ENCODE results near the gene UPF3A.
"Not testable (repeated sequence)": the region's sequence is repeated elsewhere in the genome, so short reads cannot be mapped to it uniquely, and the experiment has no call there.

Gene UPF3A

DNA sequence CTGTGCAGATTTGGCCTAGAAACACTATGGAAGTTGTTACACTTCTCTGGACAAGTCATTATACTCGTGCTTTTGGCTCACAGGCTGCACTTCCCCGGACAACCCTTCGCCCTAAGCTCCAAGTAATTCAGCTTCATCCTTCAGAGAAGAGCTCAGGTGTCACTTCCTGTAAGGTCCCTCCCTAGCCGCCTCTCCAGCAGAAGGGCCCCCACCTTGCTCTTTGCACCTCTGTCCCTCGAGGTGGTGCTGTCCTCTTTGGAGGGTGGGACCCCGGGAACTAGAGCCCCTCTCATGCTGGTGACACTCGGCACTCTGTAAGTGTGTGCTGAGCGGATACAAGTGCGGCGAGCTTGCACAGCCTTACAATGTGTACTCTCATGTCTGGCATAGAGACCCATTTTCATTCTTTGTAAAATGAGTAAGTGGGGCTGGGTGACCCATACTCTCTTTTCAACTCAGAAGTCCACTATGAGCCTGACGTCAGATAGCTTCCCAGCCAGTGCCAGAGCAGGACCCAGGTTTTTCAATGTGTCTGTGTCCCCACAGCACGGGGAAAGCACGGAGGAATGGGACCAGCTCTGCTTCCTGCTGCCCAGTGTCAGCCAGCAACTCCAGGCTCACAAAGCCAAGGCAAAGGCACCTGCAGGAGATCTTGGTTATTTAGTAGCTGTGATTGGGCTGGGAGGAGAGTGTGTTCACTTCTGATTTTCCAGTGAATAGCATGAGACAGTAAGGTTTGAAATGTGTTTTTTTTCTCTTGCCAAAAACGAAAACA lies 59.8 kb downstream of the UPF3A start:
- peaks cover 8% of the 10 kb centered on the region for H3K4me1 ChIP-seq (ENCODE audit: low read length)
- no peaks in the 10 kb centered on the region for H3K9me3 ChIP-seq (ENCODE audit: insufficient read depth, low read length)
- H3K79me2 ChIP-seq (ENCODE audit: low read length): no peaks in the 10 kb centered on the region
- no peak for TF ChIP-seq EZH2phosphoT487 (IDR thresholded peaks at IDR 0.05; ENCODE audit: low read depth)
- TF ChIP-seq, protein P1, sequence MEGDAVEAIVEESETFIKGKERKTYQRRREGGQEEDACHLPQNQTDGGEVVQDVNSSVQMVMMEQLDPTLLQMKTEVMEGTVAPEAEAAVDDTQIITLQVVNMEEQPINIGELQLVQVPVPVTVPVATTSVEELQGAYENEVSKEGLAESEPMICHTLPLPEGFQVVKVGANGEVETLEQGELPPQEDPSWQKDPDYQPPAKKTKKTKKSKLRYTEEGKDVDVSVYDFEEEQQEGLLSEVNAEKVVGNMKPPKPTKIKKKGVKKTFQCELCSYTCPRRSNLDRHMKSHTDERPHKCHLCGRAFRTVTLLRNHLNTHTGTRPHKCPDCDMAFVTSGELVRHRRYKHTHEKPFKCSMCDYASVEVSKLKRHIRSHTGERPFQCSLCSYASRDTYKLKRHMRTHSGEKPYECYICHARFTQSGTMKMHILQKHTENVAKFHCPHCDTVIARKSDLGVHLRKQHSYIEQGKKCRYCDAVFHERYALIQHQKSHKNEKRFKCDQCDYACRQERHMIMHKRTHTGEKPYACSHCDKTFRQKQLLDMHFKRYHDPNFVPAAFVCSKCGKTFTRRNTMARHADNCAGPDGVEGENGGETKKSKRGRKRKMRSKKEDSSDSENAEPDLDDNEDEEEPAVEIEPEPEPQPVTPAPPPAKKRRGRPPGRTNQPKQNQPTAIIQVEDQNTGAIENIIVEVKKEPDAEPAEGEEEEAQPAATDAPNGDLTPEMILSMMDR (IDR thresholded peaks at IDR 0.05; ENCODE audit: low read depth, low read length): no peak
- no peak overlapping the region for H3K27ac ChIP-seq (ENCODE audit: low read length)
- no peak overlapping the region for H3K4me2 ChIP-seq (ENCODE audit: low read length)
- H3K4me3 ChIP-seq (ENCODE audit: low read length): no peak overlapping the region
- H4K20me1 ChIP-seq (ENCODE audit: insufficient read depth, low read length): no peaks in the 10 kb centered on the region
- H2AFZ ChIP-seq (ENCODE audit: low read depth, low read length): no peak overlapping the region
- no peaks in the 10 kb centered on the region for H3K36me3 ChIP-seq (replicated peaks; ENCODE audit: low read depth, low read length)
- no peaks in the 10 kb centered on the region for H3K27me3 ChIP-seq (ENCODE audit: low read depth, low read length)
- H3K9ac ChIP-seq (ENCODE audit: low read length): no peak overlapping the region

DNA sequence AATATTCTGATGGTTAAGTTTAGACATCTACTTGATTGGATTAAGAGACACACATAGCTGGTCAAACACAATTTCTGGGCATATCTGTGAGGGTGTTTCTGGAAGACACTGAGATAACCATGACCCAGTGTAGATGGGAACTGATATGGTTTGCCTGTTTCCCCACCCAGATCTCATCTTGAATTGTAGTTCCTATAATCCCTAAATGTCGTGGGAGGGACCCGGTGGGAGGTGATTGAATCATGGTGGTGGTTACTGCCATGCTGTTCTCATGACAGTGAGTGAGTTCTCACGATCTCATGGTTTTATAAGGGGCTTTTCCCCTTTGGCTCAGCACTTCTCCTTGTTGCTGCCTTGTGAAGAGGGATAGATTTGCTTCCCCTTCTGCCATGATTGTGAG lies 65.9 kb downstream of the UPF3A start:
- H3K27me3 ChIP-seq (ENCODE audit: low read depth, low read length): peaks cover 12% of the 10 kb centered on the region; the same call in 1 of the 2 replicates
- H3K9me3 ChIP-seq (ENCODE audit: insufficient read depth, low read length); H3K4me1 ChIP-seq (ENCODE audit: low read length); H3K36me3 ChIP-seq (replicated peaks; ENCODE audit: low read depth, low read length); H3K79me2 ChIP-seq (ENCODE audit: low read length); H3K9ac ChIP-seq (ENCODE audit: low read length); H3K4me2 ChIP-seq (ENCODE audit: low read length); H3K27ac ChIP-seq (ENCODE audit: low read length); H3K4me3 ChIP-seq (ENCODE audit: low read length); H4K20me1 ChIP-seq (ENCODE audit: insufficient read depth, low read length); H2AFZ ChIP-seq (ENCODE audit: low read depth, low read length): not testable (repeated sequence)

DNA sequence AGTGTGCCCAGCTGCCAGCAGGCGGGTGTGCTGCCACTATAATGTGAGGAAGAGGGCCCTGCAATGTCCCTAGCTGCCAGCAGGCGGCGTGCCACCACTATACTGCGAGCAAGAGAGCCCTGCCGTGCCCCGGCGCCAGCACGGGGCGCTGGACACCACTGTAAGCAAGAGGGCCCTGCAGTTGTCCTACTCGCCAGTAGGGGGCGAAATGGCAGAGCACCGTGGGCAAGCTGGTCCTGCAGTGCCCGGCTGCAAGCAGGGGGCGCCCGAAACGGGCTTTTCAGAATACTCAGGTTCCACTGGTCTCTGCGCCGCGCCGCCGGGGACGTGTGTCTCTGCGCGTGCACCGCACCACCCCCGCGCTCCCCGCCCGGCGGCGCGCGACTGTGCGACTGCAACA lies 71.4 kb downstream of the UPF3A start:
- H3K36me3 ChIP-seq (replicated peaks; ENCODE audit: low read depth, low read length); H4K20me1 ChIP-seq (ENCODE audit: insufficient read depth, low read length); H3K9me3 ChIP-seq (ENCODE audit: insufficient read depth, low read length); H3K9ac ChIP-seq (ENCODE audit: low read length); H3K4me2 ChIP-seq (ENCODE audit: low read length); H2AFZ ChIP-seq (ENCODE audit: low read depth, low read length); H3K27ac ChIP-seq (ENCODE audit: low read length); H3K4me1 ChIP-seq (ENCODE audit: low read length); H3K4me3 ChIP-seq (ENCODE audit: low read length); H3K79me2 ChIP-seq (ENCODE audit: low read length): not testable (repeated sequence)
- TF ChIP-seq, protein P1 (IDR thresholded peaks at IDR 0.05; ENCODE audit: low read depth, low read length): peak; percentile 38
- peaks cover 12% of the 10 kb centered on the region; the same call in 1 of the 2 replicates for H3K27me3 ChIP-seq (ENCODE audit: low read depth, low read length)

DNA sequence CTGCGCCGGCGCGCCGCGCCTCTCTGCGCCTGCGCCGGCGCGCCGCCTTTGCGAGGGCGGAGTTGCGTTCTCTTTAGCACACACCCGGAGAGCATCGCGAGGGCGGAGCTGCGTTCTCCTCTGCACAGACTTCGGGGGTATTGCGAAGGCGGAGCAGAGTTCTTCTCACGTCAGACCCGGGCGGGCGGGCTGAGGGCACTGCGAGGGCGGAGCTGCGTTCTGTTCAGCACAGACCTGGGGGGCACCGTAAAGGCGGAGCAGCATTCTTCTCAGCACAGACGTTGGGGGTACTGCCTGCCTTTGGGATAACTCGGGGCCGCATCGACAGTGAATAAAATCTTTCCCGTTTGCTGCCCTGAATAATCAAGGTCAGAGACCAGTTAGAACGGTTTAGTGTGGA lies 72.0 kb downstream of the UPF3A start:
- not testable (repeated sequence) for H3K4me1 ChIP-seq (ENCODE audit: low read length); H3K36me3 ChIP-seq (replicated peaks; ENCODE audit: low read depth, low read length); H3K27ac ChIP-seq (ENCODE audit: low read length); H4K20me1 ChIP-seq (ENCODE audit: insufficient read depth, low read length); H3K79me2 ChIP-seq (ENCODE audit: low read length); H2AFZ ChIP-seq (ENCODE audit: low read depth, low read length); H3K9ac ChIP-seq (ENCODE audit: low read length); H3K9me3 ChIP-seq (ENCODE audit: insufficient read depth, low read length); H3K4me3 ChIP-seq (ENCODE audit: low read length); H3K4me2 ChIP-seq (ENCODE audit: low read length)
- H3K27me3 ChIP-seq (ENCODE audit: low read depth, low read length): peaks cover 12% of the 10 kb centered on the region; the same call in 1 of the 2 replicates
